GM12865 (cell line): ENCODE results near the gene CCDC17.

Experiments
- DNase-seq: peaks from one replicate; pipeline ENCODE4 v3.0.0; 2010; ENCODE audit warnings: low read depth
- H3K4me3 ChIP-seq: 2 replicates; pipeline ENCODE4 v1.5.1; 2011; ENCODE audit warnings: mild to moderate bottlenecking, low read depth, low read length, control low read depth
- TF ChIP-seq, protein P1 (sequence below): IDR thresholded peaks from 2 replicates; pipeline ENCODE4 v1.5.1; 2011; ENCODE audit warnings: low read length, control low read depth, low read depth, inconsistent platforms; ENCODE audit not compliant: insufficient read depth; ENCODE audit errors: missing control alignments

The CCDC17 gene

DNA sequence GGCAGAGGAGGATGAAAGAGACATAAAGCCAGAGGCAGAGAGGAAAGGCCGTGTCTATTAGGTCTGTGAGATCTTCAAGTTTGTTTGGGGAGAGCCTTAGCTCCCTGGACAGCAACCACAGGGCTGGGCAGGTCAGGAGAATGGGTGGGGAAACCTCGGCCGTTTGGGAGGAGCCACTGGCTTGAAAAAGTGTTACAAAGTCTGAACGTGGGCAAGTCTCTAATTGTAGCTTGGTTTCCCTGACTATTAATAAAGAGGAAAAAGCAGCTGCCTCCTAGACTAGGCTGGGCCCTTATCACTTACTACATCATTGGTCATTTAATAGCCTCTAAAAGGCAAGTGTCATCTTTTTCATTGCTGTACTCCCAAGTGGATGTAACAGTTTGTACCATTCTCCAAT lies at the start of gene CCDC17:
Gene CCDC17 (minus strand): TSS at position 83 of the 400 bp plus-strand sequence. CDS start 145 bp downstream, outside the sequence.
- TF ChIP-seq, protein P1, sequence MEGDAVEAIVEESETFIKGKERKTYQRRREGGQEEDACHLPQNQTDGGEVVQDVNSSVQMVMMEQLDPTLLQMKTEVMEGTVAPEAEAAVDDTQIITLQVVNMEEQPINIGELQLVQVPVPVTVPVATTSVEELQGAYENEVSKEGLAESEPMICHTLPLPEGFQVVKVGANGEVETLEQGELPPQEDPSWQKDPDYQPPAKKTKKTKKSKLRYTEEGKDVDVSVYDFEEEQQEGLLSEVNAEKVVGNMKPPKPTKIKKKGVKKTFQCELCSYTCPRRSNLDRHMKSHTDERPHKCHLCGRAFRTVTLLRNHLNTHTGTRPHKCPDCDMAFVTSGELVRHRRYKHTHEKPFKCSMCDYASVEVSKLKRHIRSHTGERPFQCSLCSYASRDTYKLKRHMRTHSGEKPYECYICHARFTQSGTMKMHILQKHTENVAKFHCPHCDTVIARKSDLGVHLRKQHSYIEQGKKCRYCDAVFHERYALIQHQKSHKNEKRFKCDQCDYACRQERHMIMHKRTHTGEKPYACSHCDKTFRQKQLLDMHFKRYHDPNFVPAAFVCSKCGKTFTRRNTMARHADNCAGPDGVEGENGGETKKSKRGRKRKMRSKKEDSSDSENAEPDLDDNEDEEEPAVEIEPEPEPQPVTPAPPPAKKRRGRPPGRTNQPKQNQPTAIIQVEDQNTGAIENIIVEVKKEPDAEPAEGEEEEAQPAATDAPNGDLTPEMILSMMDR: no peak
- H3K4me3 ChIP-seq: no peak within 1 kb of the TSS
- DNase-seq: no peak

DNA sequence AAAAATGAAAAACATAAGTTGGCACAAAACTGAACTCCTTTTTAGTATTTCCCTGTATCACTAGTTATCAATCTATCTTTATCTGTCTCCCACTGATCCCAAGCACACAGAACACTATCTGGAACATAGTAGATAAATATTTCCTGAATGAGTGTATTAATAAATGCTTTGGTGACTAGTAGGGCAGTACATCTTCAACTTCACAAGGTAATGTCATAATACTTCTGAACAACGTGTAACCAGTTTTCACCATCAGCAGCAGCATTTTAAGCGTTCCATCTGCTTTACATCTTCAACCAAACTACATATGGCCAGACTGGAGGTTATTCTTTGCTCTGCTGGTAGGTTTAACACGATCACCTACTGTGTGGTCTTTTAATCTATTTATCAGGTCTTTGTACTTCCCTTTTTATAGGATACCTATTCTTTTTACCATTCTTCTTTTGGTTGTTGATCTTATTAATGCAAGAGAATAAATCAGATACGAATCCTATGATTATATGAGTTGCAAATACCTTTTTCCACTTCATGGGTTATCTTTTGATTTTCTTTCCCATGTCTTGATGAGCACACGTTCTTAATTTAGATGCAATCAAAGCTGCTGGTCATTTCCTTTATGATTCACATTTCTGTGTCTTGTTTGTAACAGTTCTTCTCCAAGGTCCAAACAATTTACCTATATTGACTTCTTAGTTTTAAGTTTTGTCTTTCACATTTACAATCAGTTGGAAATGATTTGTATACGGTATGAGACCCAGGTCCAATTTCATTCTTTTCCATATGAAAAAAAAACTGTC lies 46.2 kb upstream of the CCDC17 start:
- DNase-seq: no peak
- TF ChIP-seq, protein P1: no peak
- no peak overlapping the region for H3K4me3 ChIP-seq

- TF ChIP-seq, protein P1: no peak
- no peak overlapping the region for H3K4me3 ChIP-seq
- no peak for DNase-seq
Measured at GRCh38 chr1:45669379-45669778, 45.5 kb upstream of the CCDC17 start.

DNA sequence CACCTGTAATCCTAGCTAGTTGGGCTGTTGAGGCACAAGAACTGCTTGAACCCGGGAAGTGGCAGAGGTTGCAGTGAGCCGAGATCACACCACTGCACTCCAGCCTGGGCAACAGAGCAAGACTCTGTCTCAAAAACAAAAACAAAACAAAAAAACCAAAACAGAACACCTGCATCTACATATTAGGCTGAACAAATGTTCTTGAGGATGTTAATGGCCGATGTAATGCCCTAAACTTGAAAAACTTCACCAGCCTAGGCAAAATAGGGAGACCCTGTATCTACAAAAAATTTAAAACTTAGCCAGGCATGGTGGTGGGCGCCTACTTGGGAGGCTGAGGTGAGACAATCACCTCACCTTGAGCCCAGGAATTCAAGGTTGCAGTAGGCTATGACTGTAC lies 44.7 kb upstream of the CCDC17 start:
- no peak for DNase-seq
- TF ChIP-seq, protein P1: no peak
- H3K4me3 ChIP-seq: no peak overlapping the region

DNA sequence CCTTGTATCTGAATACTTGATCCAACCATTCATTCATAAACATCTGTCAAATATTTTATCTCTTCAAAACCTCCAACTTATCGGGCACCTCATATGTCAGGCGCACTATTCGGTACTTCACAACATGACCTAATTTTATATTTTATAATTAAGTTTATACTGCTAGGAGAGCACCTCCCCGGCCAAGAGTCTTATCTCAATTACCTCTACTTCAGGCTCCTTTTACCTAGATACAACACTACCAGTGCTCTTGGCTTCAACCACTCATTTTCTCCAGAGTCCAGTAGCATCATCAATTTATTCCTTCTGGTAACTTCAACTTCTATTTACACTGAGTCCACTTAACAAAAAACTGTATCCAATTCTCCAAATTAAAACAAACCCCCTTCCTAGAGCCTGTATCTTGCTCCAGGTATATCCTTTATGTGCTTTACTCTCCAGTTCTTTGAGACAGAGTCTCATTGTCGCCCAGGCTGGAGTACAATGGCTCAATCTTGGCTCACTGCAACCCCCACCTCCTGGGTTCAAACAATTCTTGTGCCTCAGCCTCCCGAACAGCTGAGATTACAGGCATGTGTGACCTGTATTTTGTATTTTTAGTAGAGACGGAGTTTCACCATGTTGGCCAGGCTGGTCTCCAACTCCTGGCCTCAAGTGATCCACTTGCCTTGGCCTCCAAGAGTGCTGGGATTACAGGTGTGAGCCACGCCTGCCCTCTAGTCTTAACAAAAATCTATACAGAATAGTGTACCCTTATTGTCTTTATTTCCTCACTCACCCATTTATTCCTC lies 43.7 kb upstream of the CCDC17 start:
- no peak overlapping the region for H3K4me3 ChIP-seq
- no peak for DNase-seq
- TF ChIP-seq, protein P1: no peak

GRCh38 chr1:45666836-45667235 lies 43.0 kb upstream of the CCDC17 start:
- no peak for DNase-seq
- TF ChIP-seq, protein P1: no peak
- no peak overlapping the region for H3K4me3 ChIP-seq
